ENCODE measurements around the gene PIM1. TPM values are rescaled to one million over a fixed set of nuclear protein-coding genes. Genes with fewer than 3 reads are reported as not detected.
A peak's percentile ranks its signal among the peaks of the same experiment; 100 is the strongest.

PIM1 gene
- total RNA-seq, 1 experiment from 2014 or later: 47.5 TPM

DNA sequence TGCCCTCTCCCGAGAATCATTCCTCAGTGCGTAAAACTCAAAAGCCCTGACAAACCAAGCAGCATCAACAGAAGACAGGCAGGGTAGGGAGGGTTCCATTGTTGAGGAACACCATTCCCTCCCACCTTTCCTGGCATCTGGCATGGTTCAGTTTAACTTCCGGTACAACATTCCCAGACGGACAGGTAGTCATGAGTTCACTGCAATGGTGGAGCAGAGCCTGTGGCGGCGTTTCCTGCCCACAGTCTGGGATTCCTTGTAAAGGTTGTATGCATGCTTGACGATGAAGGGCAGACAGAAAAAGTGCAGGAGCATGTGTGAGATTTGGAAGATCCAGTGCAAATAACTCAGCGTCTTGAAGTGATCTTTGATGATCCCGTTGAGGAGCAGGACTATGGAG is 42.3 kb downstream of the PIM1 start:
- Histone ChIP-seq H3K23ac (ENCODE audit: insufficient read length, low read depth, low read length) (no peak overlapping the region), H2BK20ac (ENCODE audit: low read depth, low read length, poor library complexity, severe bottlenecking) (no peak overlapping the region), H3K4ac (ENCODE audit: low read depth, low read length) (no peak overlapping the region), H3K14ac (ENCODE audit: insufficient read depth, low read length) (no peak overlapping the region), H3K27ac (ENCODE audit: insufficient read length, low read depth, low read length) (no peak overlapping the region), H3K23me2 (ENCODE audit: insufficient read length, low read depth, low read length, poor library complexity, severe bottlenecking) (no peaks in the 10 kb centered on the region), H3K4me1 (ENCODE audit: insufficient read depth, low read length) (no peaks in the 10 kb centered on the region), H3K4me2 (ENCODE audit: insufficient read depth, insufficient read length, low read length) (no peak overlapping the region), H4K8ac (replicated peaks; ENCODE audit: insufficient read length, low read depth, low read length) (peak overlapping the region; percentile 12), H3K9me3 (ENCODE audit: control insufficient read depth, low read depth, low read length) (no peaks in the 10 kb centered on the region), H2BK15ac (ENCODE audit: low read depth, low read length) (no peak overlapping the region), H4K91ac (ENCODE audit: insufficient read length, low read depth, low read length) (no peak overlapping the region), H3K18ac (ENCODE audit: insufficient read length, low read depth, low read length) (no peak overlapping the region), H2BK12ac (ENCODE audit: insufficient read length, low read depth, low read length) (no peak overlapping the region), H3K56ac (ENCODE audit: insufficient read length, low read depth, low read length) (no peak overlapping the region), H3K79me2 (ENCODE audit: insufficient read depth, low read length) (no peaks in the 10 kb centered on the region), H3K27me3 (ENCODE audit: insufficient read depth, low read length) (no peaks in the 10 kb centered on the region), H2AK5ac (ENCODE audit: insufficient read length, low read length) (no peak overlapping the region), H2AFZ (ENCODE audit: low read length) (no peak overlapping the region), H3T11ph (ENCODE audit: low read length) (no peak overlapping the region), H2BK120ac (ENCODE audit: low read depth, low read length, poor library complexity, severe bottlenecking) (no peak overlapping the region), H3K79me1 (ENCODE audit: insufficient read depth, low read depth, low read length, poor library complexity, severe bottlenecking) (no peaks in the 10 kb centered on the region), H4K20me1 (ENCODE audit: control insufficient read depth, insufficient read depth, insufficient read length) (no peaks in the 10 kb centered on the region), H4K5ac (ENCODE audit: insufficient read length, low read depth, low read length) (no peak overlapping the region), H3K9ac (ENCODE audit: extremely low read depth, insufficient read length, low read length) (no peak overlapping the region), H2BK5ac (ENCODE audit: insufficient read length, low read length) (no peak overlapping the region)
- Mint-ChIP-seq H3K27ac (no peak overlapping the region), H3K4me3 (no peak overlapping the region), H3K9me3 (peaks cover 0 to 2% of the 10 kb centered on the region in 2 experiments; a peak in 1 of 5 replicates), H3K4me1 (peaks cover 2% of the 10 kb centered on the region in 2 experiments; a peak in 2 of 4 replicates), H3K27me3 (ENCODE audit: low read depth) (no peaks in the 10 kb centered on the region), H3K36me3 (ENCODE audit: insufficient read depth in 1 of 3, low read depth in 3 of 3) (no peaks in the 10 kb centered on the region)
- DNase-seq: no peak
- TF ChIP-seq, protein P1, sequence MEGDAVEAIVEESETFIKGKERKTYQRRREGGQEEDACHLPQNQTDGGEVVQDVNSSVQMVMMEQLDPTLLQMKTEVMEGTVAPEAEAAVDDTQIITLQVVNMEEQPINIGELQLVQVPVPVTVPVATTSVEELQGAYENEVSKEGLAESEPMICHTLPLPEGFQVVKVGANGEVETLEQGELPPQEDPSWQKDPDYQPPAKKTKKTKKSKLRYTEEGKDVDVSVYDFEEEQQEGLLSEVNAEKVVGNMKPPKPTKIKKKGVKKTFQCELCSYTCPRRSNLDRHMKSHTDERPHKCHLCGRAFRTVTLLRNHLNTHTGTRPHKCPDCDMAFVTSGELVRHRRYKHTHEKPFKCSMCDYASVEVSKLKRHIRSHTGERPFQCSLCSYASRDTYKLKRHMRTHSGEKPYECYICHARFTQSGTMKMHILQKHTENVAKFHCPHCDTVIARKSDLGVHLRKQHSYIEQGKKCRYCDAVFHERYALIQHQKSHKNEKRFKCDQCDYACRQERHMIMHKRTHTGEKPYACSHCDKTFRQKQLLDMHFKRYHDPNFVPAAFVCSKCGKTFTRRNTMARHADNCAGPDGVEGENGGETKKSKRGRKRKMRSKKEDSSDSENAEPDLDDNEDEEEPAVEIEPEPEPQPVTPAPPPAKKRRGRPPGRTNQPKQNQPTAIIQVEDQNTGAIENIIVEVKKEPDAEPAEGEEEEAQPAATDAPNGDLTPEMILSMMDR (conservative IDR thresholded peaks at IDR 0.05): no peak
- WGBS (ENCODE audit: extremely low coverage, insufficient read length, low lambda C conversion rate): no CpG with 5 or more reads among the region's 9 CpGs
